Fibroblast of upper back skin (primary cell): Measurements from ENCODE around the gene COL15A1.
A peak's percentile ranks its signal among the peaks of the same experiment; 100 is the strongest.

ENCODE experiments used
- DNase-seq: peaks from one replicate; pipeline ENCODE4 v3.0.0-alpha.2; 2013

The COL15A1 gene

GRCh38 chr9:99019510-99020331 lies 76.0 kb downstream of the COL15A1 start:
- DNase-seq: peak; percentile 95

- no peak for DNase-seq
These were observed 77.2 kb downstream of the COL15A1 start for GRCh38 chr9:99020786-99021436.

GRCh38 chr9:99021512-99021911 lies 77.8 kb downstream of the COL15A1 start:
- DNase-seq: no peak

- no peak for DNase-seq
These were observed 79.5 kb downstream of the COL15A1 start for GRCh38 chr9:99023231-99023630.

GRCh38 chr9:99023831-99024230 lies 80.1 kb downstream of the COL15A1 start:
- DNase-seq: peak; percentile 78

- DNase-seq: no peak
These were observed 81.3 kb downstream of the COL15A1 start for GRCh38 chr9:99024959-99025358.

- DNase-seq: no peak
These were observed 82.0 kb downstream of the COL15A1 start for GRCh38 chr9:99025616-99026270.

- no peak for DNase-seq
These were observed 82.7 kb downstream of the COL15A1 start for GRCh38 chr9:99026271-99026955.

- DNase-seq: no peak
These were observed 83.2 kb downstream of the COL15A1 start for GRCh38 chr9:99026956-99027298.

GRCh38 chr9:99027443-99027842 lies 83.7 kb downstream of the COL15A1 start:
- no peak for DNase-seq

GRCh38 chr9:99029083-99029645 lies 85.5 kb downstream of the COL15A1 start:
- DNase-seq: no peak

- DNase-seq: peak; percentile 98
These were observed 86.4 kb downstream of the COL15A1 start for GRCh38 chr9:99030092-99030511.

GRCh38 chr9:99030610-99031109 lies 87.0 kb downstream of the COL15A1 start:
- no peak for DNase-seq

GRCh38 chr9:99031319-99031718 lies 87.6 kb downstream of the COL15A1 start:
- no peak for DNase-seq

GRCh38 chr9:99031994-99032393 lies 88.3 kb downstream of the COL15A1 start:
- DNase-seq: no peak

GRCh38 chr9:99034149-99034548 lies 90.4 kb downstream of the COL15A1 start:
- no peak for DNase-seq

- no peak for DNase-seq
These were observed 91.6 kb downstream of the COL15A1 start for GRCh38 chr9:99035313-99035712.

GRCh38 chr9:99037769-99038483 lies 94.2 kb downstream of the COL15A1 start:
- DNase-seq: peak; percentile 80

- DNase-seq: no peak
These were observed 94.7 kb downstream of the COL15A1 start for GRCh38 chr9:99038484-99038820.

GRCh38 chr9:99039505-99040182 lies 95.9 kb downstream of the COL15A1 start:
- DNase-seq: peak; percentile 51

GRCh38 chr9:99040251-99040900 lies 96.7 kb downstream of the COL15A1 start:
- no peak for DNase-seq
